BJ (cell line): ENCODE results near the gene CAV1. TPM values are rescaled to one million over a fixed set of nuclear protein-coding genes. Genes with fewer than 3 reads are reported as not detected.

Experiments used
- CTCF ChIA-PET: fragments of 350-600 bp; formaldehyde crosslinking; extraction: SDS; loops from one replicate; lab custom pipeline; 2021; ENCODE audit warnings: antibody characterized with exemption, inconsistent platforms; lab: Yijun Ruan, JAX
- POLR2A ChIA-PET: fragments of 300-600 bp; sonication (Branson Sonifier 250); formaldehyde crosslinking; extraction: SDS; loops from one replicate; lab custom pipeline; 2021; ENCODE audit warnings: antibody characterized with exemption; lab: Charles Lee
- DNase-seq: peaks from one replicate; pipeline ENCODE4 v3.0.0-alpha.2; 2011; ENCODE audit warnings: low read depth
- H3K27me3 ChIP-seq: 2 replicates; pipeline ENCODE4 v1.6.0; 2011; ENCODE audit warnings: low read length; ENCODE audit not compliant: control insufficient read depth, insufficient read depth
- H3K36me3 ChIP-seq: 2 replicates; pipeline ENCODE4 v1.5.1; 2011; ENCODE audit warnings: low read length; ENCODE audit not compliant: control insufficient read depth, insufficient read depth
- H3K4me3 ChIP-seq: 2 replicates; pipeline ENCODE4 v1.5.1; 2011; ENCODE audit warnings: low read depth, mild to moderate bottlenecking, control low read depth, low read length
- polyA plus RNA-seq: library from polyadenylated mRNA; depleted of rRNA; stranded (reverse); fragments of >200 nt; gene quantifications from 2 replicates; pipeline ENCODE4 v1.2.3, GENCODE V29; 2011
- TF ChIP-seq, protein P1 (sequence below): IDR thresholded peaks from 2 replicates; pipeline ENCODE4 v1.5.1; 2011; ENCODE audit warnings: low read depth, mild to moderate bottlenecking, control low read depth, inconsistent platforms, low read length, moderate library complexity; ENCODE audit not compliant: insufficient read depth

Gene CAV1
- polyA plus RNA-seq, 1 experiment = 2,064 TPM

DNA sequence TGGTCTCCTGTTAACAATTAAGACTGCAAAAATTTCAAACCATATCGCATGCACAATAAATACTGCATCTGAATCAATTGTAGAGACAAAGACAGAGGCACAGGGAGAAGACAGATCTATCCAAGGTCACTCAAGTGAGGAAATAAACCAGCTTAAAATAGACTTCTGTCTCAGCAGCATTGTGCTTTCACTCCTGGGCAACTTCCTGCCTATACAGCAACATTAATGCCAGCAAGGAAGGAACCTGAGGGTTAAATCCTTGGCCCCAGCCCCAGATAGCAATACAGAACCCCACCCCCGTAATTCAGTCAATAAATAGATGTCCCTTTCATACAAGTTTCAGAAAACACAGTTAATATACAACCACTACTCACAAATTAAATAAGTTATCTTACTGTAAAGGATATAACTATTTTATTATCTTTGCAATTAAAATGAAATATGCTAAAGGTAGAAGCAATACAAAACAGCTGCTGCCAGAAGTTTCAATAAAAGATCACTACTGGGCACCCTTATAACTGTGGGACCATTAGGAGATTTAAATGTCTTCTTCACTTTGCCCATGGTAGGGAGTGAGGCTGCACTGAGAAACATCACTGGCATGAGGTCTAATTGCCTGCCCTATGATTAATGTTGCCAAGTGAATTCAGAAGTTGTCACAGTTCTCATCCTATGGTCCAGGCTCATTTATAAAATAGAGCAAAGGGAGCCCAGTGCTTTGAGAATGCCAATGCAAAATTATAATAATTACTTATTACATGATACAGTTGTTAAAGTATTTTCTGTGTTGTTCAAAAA, 49.4 kb downstream of the CAV1 start:
- H3K4me3 ChIP-seq = no peak overlapping the region
- H3K36me3 ChIP-seq = no peaks in the 10 kb centered on the region
- H3K27me3 ChIP-seq = no peaks in the 10 kb centered on the region
- ChIA-PET POLR2A (interaction anchor here (0.9 kb wide), 1 partner anchor 9 kb away, joined by 3 read pairs; no protein-coding TSS in a partner anchor), CTCF (interaction anchor here (1.0 kb wide), 1 partner anchor 11 kb away, joined by 3 read pairs; no protein-coding TSS in a partner anchor)
- TF ChIP-seq, protein P1, sequence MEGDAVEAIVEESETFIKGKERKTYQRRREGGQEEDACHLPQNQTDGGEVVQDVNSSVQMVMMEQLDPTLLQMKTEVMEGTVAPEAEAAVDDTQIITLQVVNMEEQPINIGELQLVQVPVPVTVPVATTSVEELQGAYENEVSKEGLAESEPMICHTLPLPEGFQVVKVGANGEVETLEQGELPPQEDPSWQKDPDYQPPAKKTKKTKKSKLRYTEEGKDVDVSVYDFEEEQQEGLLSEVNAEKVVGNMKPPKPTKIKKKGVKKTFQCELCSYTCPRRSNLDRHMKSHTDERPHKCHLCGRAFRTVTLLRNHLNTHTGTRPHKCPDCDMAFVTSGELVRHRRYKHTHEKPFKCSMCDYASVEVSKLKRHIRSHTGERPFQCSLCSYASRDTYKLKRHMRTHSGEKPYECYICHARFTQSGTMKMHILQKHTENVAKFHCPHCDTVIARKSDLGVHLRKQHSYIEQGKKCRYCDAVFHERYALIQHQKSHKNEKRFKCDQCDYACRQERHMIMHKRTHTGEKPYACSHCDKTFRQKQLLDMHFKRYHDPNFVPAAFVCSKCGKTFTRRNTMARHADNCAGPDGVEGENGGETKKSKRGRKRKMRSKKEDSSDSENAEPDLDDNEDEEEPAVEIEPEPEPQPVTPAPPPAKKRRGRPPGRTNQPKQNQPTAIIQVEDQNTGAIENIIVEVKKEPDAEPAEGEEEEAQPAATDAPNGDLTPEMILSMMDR = no peak
- DNase-seq = no peak

DNA sequence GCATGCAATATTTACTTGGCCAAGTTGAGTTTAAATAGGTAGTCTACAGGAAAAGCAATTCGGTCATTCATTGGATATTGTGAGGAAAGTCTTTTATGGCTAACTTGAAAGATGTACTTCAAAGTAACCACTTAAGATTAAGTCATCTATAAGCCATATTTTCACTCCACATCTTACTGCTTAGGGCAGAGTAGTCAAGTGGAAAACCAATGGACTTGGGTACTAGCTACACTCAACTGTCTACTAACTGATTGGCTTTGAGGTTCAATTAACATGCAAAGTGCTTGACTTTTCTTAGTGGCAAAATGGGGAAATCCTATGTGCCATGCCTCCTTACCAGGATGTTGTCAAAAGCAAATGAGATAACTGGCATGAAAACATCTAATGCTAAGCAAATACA, 51.0 kb downstream of the CAV1 start:
- Histone ChIP-seq H3K4me3 (no peak overlapping the region), H3K27me3 (no peaks in the 10 kb centered on the region), H3K36me3 (no peaks in the 10 kb centered on the region)
- no peak for DNase-seq
- TF ChIP-seq, protein P1 = no peak
- ChIA-PET POLR2A (no interaction called here), CTCF (interaction anchor here (1.3 to 1.6 kb wide), 2 partner anchors 8 to 16 kb away, joined by 3 to 4 read pairs; no protein-coding TSS in a partner anchor)

DNA sequence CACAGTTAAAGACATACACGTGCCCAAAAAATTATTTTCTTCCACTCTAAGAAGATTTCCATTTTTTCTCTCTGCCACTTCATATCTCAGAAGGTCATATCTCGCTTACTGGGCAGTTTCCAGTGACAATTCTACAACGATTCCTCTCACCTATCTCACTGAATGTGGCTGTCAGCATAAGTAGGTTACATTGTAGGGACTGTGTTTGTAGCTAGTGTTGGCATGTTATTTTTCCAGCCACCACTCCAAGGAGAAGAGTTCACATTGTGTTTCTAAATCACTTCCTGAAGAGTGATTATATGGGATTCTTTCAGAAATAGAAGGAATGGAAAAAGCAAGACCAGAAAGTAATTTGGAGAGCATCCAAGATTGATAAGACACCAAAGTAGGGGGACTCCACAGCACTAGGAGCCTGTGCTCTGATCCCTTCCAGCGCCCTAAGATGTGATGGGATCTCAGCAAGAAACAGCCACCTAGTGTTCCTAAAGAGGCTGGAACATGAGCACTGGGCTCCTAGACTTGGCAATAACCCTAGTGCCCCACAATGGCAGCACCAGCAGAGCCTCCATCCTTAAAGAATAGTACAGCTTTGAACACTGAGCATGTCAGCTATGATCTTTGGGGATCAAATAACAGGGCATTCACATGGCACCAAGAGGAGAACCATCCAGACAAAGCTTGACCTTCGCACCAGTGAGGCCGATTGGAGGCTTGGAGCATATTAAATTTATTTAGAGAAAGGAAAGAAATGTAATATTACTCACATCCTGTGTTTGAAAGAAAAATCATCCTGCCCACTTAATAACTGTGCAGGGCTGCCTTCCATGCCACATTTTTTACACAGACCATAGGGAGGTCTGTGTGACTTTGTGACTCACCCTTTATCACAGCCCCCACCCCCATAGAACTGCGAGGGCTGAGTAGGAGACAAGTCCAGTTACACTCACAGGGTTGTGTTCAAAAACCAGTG, 51.8 kb downstream of the CAV1 start:
- H3K36me3 ChIP-seq = no peaks in the 10 kb centered on the region
- TF ChIP-seq, protein P1 = no peak
- no peaks in the 10 kb centered on the region for H3K27me3 ChIP-seq
- peak; percentile 91 for DNase-seq
- no peak overlapping the region for H3K4me3 ChIP-seq
- ChIA-PET CTCF (interaction anchor here (1.2 to 1.6 kb wide), 4 partner anchors 9 to 335 kb away, joined by 3 to 4 read pairs (median 3); no protein-coding TSS in a partner anchor), POLR2A (no interaction called here)

DNA sequence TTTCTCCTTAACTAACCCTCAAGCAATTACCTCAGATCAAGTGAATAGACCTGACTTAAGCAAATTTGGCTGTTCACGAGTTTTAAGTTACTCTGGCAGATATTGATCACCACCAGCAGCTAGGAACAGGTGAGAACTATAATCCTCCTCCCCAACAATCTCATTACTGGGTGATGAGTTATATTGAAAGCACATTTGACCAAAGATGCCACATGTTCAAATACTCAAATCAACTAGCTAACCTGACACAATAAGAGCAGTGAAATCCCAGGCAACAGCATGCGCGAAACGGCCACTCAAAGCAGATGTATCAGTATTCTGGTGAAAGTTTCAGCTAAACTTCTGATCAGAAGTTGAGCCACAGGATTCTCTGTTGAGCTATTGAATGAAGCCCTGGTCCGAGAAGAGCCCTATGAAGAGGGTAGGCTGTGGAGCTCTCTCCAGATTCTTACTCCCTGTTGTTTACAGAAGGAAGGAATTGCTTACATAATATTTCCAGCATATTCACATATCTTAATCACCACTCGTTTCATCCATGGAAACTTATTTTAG, 52.6 kb downstream of the CAV1 start:
- Histone ChIP-seq H3K27me3 (no peaks in the 10 kb centered on the region), H3K36me3 (no peaks in the 10 kb centered on the region), H3K4me3 (no peak overlapping the region)
- ChIA-PET CTCF (interaction anchor here (1.2 to 1.3 kb wide), 3 partner anchors 10 to 336 kb away, joined by 3 to 4 read pairs (median 3); no protein-coding TSS in a partner anchor), POLR2A (no interaction called here)
- TF ChIP-seq, protein P1 = no peak
- no peak for DNase-seq
